ENCODE data around the gene EGFL6.
"Not testable (repeated sequence)": the region's sequence is repeated elsewhere in the genome, so short reads cannot be mapped to it uniquely, and the experiment has no call there.

The EGFL6 gene

GRCh38 chrX:13590207-13590606, 20.8 kb downstream of the EGFL6 start:
- DNase-seq, result no peak

GRCh38 chrX:13590914-13591313, 21.5 kb downstream of the EGFL6 start:
- DNase-seq, result no peak

- DNase-seq, result no peak
Observed at GRCh38 chrX:13597874-13598273, 28.5 kb downstream of the EGFL6 start.

DNA sequence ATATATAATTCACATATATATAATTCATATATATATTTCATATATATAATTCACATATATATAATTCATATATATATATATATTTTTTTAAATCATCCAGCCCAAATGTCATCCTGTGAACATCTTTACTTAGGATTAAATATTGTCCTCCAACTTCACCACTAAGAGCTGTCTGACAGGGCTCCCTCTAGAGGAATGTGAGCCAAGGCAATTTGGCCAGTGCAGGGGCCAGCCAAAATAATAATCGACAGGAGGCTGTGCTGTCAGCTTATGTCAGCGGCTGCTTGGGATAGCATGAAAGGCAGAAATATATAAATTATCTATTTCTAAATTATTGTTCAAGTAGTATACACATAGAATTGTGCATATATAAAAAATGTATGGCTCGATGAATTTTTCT, 29.5 kb downstream of the EGFL6 start:
- no peak for DNase-seq

- no peak for DNase-seq
Observed at GRCh38 chrX:13599491-13599890, 30.1 kb downstream of the EGFL6 start.

GRCh38 chrX:13605611-13606010, 36.2 kb downstream of the EGFL6 start:
- DNase-seq, result no peak

DNA sequence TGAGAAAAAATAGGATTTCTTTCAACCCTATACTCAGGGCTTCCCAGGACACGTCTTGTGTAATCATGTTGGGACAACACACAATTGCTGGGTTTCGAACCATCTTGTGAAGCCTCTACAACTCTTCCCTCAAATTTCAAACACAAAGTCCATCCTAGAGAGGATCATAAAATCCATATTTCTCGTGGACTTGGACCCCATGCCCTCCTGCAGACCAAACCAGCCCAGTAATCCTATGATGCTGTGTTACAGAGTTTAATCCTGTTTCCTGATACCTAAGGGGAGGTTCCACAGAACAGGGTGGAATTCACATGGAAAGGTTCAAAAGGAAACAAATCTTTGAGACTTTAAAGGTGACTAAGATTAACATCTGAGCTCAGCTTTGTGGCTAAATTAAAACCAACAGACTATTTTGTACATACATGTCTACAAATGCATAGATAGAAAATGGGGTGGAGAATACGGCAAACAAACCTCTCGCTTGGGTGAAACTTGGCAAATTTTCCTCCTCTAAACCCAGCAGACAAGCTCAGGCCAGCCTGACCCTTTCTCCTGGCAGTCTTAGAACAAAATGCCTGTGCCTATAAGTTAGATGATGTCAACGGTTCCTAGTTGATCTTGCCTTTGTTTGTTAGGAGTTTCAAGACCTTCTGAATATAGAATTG, 38.1 kb downstream of the EGFL6 start:
- DNase-seq, result no peak

GRCh38 chrX:13607996-13608365, 38.6 kb downstream of the EGFL6 start:
- no peak for DNase-seq

- DNase-seq, result no peak
Observed at GRCh38 chrX:13614154-13614553, 44.8 kb downstream of the EGFL6 start.

DNA sequence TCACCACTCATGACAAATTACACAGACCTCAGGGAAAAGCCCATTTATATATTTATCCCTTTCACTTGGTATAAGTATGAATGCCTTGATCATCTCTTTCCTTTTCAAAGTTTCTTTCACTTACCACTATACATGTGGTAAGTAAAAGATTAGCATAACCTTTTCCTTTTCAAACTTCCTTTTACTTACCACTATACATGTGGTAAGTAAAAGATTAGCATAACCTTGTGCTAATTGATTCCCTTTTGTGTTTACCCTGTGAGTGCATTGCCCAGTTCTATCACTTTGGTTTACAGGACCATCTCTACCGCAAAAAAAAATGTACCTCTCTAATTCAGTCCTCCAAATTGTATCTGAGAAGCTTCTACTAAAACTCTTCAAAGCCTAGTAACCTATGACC, 50.8 kb downstream of the EGFL6 start:
- DNase-seq, result no peak

DNA sequence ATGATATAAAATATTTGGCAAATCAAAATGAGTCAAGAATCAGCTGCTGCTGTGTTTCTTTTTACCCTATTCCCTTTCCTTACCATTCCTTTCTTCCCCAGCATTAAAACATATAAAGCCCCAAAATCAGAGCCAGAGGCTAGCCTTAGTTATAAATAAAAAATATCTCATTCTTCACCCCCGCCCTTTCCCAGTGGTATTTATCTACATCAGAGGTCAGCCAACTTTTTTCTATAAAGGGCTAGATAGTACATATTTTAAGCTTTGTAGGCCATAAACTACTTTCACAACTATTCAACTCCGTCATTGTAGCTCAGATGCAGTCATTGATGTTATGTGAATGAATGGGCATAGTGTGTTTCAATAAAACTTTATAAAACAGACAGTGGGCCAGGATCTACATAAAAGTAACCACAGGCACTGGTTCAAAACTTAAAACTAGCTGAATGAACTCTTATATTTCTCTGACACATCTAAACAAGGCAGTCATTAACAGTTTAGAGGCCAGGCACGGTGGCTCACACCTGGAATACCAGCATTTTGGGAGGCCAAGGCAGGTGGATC, 53.1 kb downstream of the EGFL6 start:
- no peak for DNase-seq

GRCh38 chrX:13627306-13627705, 57.9 kb downstream of the EGFL6 start:
- no peak for DNase-seq

GRCh38 chrX:13637224-13637623, 67.8 kb downstream of the EGFL6 start:
- DNase-seq, result not testable (repeated sequence)

GRCh38 chrX:13638021-13638420, 68.6 kb downstream of the EGFL6 start:
- DNase-seq, result no peak

- no peak for DNase-seq
Observed at GRCh38 chrX:13638826-13639225, 69.4 kb downstream of the EGFL6 start.

- not testable (repeated sequence) for DNase-seq
Observed at GRCh38 chrX:13641684-13642083, 72.3 kb downstream of the EGFL6 start.

DNA sequence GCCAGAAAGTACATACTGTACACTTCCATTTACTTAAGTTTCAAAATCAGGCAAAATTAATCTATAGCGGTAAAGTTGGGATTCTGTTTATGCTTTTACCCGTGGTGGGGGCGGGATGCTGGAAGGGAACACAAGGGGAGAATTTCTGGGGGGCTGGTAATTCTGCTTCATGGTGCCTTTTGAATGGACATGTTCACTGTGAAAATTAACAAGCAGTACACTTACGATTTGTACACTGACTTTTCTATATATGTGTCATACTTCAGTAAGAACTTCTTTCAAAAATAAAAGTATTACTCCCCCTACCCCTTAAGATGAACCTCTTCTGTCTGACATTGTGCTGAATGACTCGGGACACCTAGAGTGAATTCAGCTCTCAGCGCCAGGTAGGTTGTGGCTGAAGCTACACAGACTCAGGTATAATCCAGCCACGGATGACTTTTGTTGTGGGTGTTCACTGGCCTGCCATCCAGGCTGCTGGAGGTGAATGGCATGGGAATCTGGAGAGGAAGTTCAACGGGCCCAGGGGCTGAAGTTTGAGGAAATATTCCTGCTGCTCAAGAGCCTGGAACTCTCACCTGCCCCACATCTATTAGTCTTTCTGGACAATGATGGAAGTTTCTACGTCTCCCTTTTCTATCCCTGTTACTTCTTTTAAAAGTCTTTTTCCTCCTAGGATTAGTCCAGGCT, 76.2 kb downstream of the EGFL6 start:
- DNase-seq, result no peak

- peak in 47 of 56 donors; percentile 0 to 71 (median 8) for DNase-seq
Observed at GRCh38 chrX:13646154-13646549, 76.8 kb downstream of the EGFL6 start.

DNA sequence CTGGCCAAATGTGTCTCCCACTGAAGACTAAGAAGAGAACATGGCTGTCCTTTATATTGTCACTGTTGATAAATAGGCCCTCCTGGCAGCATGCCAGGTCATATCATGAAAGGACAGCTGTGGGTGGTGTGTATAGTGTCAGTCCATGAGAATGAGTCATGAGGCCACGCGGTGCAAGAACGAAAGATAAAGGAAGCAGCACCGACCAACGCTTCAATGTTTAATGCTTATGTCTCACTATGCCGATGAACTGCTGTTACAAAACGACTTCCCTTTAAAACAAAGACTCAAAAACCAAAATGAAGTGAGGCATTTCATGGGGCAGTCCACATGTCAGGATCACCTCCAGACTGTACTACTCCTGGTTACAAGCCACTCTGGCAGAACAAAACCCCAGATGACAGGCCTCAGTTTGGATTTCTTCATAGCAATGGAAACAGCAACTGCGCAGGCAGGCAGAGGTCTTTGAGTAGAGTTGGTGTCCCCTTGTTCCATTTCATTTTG, 78.4 kb downstream of the EGFL6 start:
- peak in 4 of 56 donors; percentile 0 to 48 (median 6) for DNase-seq

- DNase-seq, result not testable (repeated sequence)
Observed at GRCh38 chrX:13648336-13648735, 78.9 kb downstream of the EGFL6 start.

- no peak for DNase-seq
Observed at GRCh38 chrX:13649838-13650237, 80.4 kb downstream of the EGFL6 start.

GRCh38 chrX:13650318-13650717, 80.9 kb downstream of the EGFL6 start:
- DNase-seq, result no peak

DNA sequence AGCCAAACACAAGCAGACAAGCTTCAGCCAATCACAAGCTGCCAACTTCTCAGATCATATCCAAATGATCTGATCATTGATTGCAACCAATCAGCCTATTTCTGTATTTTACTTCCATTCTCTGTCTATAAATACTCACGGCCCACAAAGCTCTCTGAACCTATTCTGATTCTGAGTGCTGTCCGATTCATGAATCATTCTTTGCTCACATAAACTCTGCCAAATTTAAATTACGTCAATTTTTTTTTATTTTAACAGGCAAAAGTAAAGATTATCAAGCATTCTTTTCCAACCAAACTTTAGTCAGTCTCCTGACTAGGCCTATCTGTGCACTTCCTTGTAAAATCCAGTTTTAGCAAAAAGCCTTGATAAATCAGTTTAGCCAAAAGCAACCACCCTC, 81.7 kb downstream of the EGFL6 start:
- DNase-seq, result no peak
